Smooth muscle cell of the brain vasculature (primary cell): Measurements from ENCODE around the gene RXYLT1.
A peak's percentile ranks its signal among the peaks of the same experiment; 100 is the strongest.

Experiments used
- DNase-seq: peaks from one replicate; pipeline ENCODE4 v3.0.0-alpha.2; 2012; ENCODE audit warnings: low read depth, low spot score

Gene RXYLT1

GRCh38 chr12:63843254-63843720 lies 63.6 kb downstream of the RXYLT1 start:
- DNase-seq, result no peak

- peak; percentile 80 for DNase-seq
Measured at GRCh38 chr12:63843721-63844390, 64.1 kb downstream of the RXYLT1 start.

- DNase-seq, result no peak
Measured at GRCh38 chr12:63844391-63845341, 65.0 kb downstream of the RXYLT1 start, which contains the start of gene SRGAP1. SRGAP1 (plus strand) TSS chr12:63844700; CDS start chr12:63844817, 117 bp downstream.

GRCh38 chr12:63845726-63846125 lies 66.0 kb downstream of the RXYLT1 start:
- DNase-seq, result no peak

- no peak for DNase-seq
Measured at GRCh38 chr12:63846238-63846967, 66.7 kb downstream of the RXYLT1 start.

- DNase-seq, result no peak
Measured at GRCh38 chr12:63848450-63848849, 68.7 kb downstream of the RXYLT1 start.

GRCh38 chr12:63849106-63849620 lies 69.5 kb downstream of the RXYLT1 start:
- no peak for DNase-seq

- DNase-seq, result no peak
Measured at GRCh38 chr12:63849641-63850040, 69.9 kb downstream of the RXYLT1 start.

GRCh38 chr12:63853978-63854377 lies 74.3 kb downstream of the RXYLT1 start:
- no peak for DNase-seq

- DNase-seq, result no peak
Measured at GRCh38 chr12:63855299-63855698, 75.6 kb downstream of the RXYLT1 start.

GRCh38 chr12:63857771-63858670 lies 78.3 kb downstream of the RXYLT1 start:
- no peak for DNase-seq
